IMR-90 (cell line): Measurements from ENCODE around the gene TNS1. TPM values are rescaled to one million over a fixed set of nuclear protein-coding genes. Genes with fewer than 3 reads are reported as not detected.
A peak's percentile ranks its signal among the peaks of the same experiment; 100 is the strongest.

Experiments used
- ATAC-seq: fragments of 200-7000 bp; cut with Tn5 transposase; 2 replicates; pipeline ENCODE4 v1.9.1; 2020; ENCODE audit warnings: low read depth, mild to moderate bottlenecking, moderate library complexity
- BruUV-seq: library from RNA; stranded (reverse); fragments of 400-500 nt; replicated peaks from 2 replicates; lab custom pipeline; 2021; lab: Mats Ljungman, UMichigan
- CTCF ChIA-PET: fragments of 300-600 bp; formaldehyde crosslinking; extraction: SDS; loops from one replicate; lab custom pipeline; 2021; ENCODE audit warnings: antibody characterized with exemption; lab: Yijun Ruan, JAX
- POLR2A ChIA-PET: fragments of 300-600 bp; sonication (Branson Sonifier 250); formaldehyde crosslinking; loops from one replicate; lab custom pipeline; 2022; ENCODE audit warnings: antibody characterized with exemption; ENCODE audit not compliant: unreplicated experiment; lab: Charles Lee
- DNase-seq: peaks from one replicate; pipeline ENCODE4 v3.0.0; 2013
- H2AFZ ChIP-seq: replicated peaks from 2 replicates; pipeline ENCODE3; 2013; ENCODE audit warnings: low read length, mild to moderate bottlenecking; ENCODE audit not compliant: poor library complexity
- H2AK5ac ChIP-seq: 2 replicates; pipeline ENCODE4 v1.6.1; 2013; ENCODE audit warnings: low read depth, low read length, inconsistent platforms
- H2AK9ac ChIP-seq: replicated peaks from 2 replicates; pipeline ENCODE3; 2013; ENCODE audit warnings: mild to moderate bottlenecking, low read depth, low read length, moderate library complexity; ENCODE audit not compliant: poor library complexity
- H2BK120ac ChIP-seq: 2 replicates; pipeline ENCODE4 v1.6.1; 2013; ENCODE audit warnings: low read depth, low read length, inconsistent platforms
- H2BK15ac ChIP-seq: 3 replicates; pipeline ENCODE4 v1.6.1; 2013; ENCODE audit warnings: low read depth, low read length, inconsistent platforms
- H2BK20ac ChIP-seq: 2 replicates; pipeline ENCODE4 v1.6.1; 2013; ENCODE audit warnings: low read depth, mild to moderate bottlenecking, inconsistent platforms, low read length, moderate library complexity
- H2BK5ac ChIP-seq: 2 replicates; pipeline ENCODE4 v1.6.1; 2013; ENCODE audit warnings: mild to moderate bottlenecking, low read depth, low read length, inconsistent platforms; ENCODE audit not compliant: poor library complexity, severe bottlenecking
- H3K14ac ChIP-seq: replicated peaks from 2 replicates; pipeline ENCODE4 v1.6.1; 2013; ENCODE audit warnings: low read depth, low read length, inconsistent platforms
- H3K18ac ChIP-seq: 2 replicates; pipeline ENCODE4 v1.6.1; 2013; ENCODE audit warnings: low read depth, low read length, control low read depth
- H3K23ac ChIP-seq: 2 replicates; pipeline ENCODE4 v1.6.1; 2013; ENCODE audit warnings: low read depth, low read length, inconsistent platforms
- H3K27ac ChIP-seq: 2 replicates; pipeline ENCODE4 v1.5.1; 2013; ENCODE audit warnings: mild to moderate bottlenecking, control low read depth, low read length; ENCODE audit not compliant: insufficient read depth
- H3K27me3 ChIP-seq: 2 replicates; pipeline ENCODE4 v1.6.1; 2013; ENCODE audit warnings: low read length; ENCODE audit not compliant: control insufficient read depth, insufficient read depth
- H3K36me3 ChIP-seq: 2 replicates; pipeline ENCODE4 v1.6.1; 2013; ENCODE audit warnings: low read length, mixed read lengths; ENCODE audit not compliant: control insufficient read depth, insufficient read depth
- H3K4ac ChIP-seq: 2 replicates; pipeline ENCODE4 v1.6.1; 2013; ENCODE audit warnings: low read depth, low read length, inconsistent platforms
- H3K4me1 ChIP-seq: 2 replicates; pipeline ENCODE4 v1.6.1; 2013; ENCODE audit warnings: low read length, mixed read lengths; ENCODE audit not compliant: control insufficient read depth, insufficient read depth
- H3K4me2 ChIP-seq: 2 replicates; pipeline ENCODE4 v1.6.1; 2013; ENCODE audit warnings: low read depth, mild to moderate bottlenecking, control low read depth, low read length, moderate library complexity
- H3K4me3 ChIP-seq: 2 replicates; pipeline ENCODE4 v1.5.1; 2013; ENCODE audit warnings: low read depth, mild to moderate bottlenecking, control low read depth, low read length, moderate library complexity; ENCODE audit not compliant: insufficient read depth
- H3K56ac ChIP-seq: 2 replicates; pipeline ENCODE4 v1.6.1; 2013; ENCODE audit warnings: low read length, inconsistent platforms; ENCODE audit not compliant: insufficient read depth; ENCODE audit errors: extremely low read depth
- H3K79me1 ChIP-seq, 2 experiments: 2 replicates each; pipeline ENCODE4 v1.6.1; 2013; ENCODE audit warnings: low read length in 2 of 2, inconsistent platforms in 1 of 2, low read depth in 1 of 2
- H3K9ac ChIP-seq: 2 replicates; pipeline ENCODE4 v1.6.1; 2013; ENCODE audit warnings: low read depth, low read length, control low read depth
- H3K9me1 ChIP-seq: 2 replicates; pipeline ENCODE4 v1.6.1; 2013; ENCODE audit warnings: low read length, inconsistent platforms; ENCODE audit not compliant: insufficient read depth
- H3K9me3 ChIP-seq: 2 replicates; pipeline ENCODE4 v1.6.1; 2013; ENCODE audit warnings: low read length; ENCODE audit not compliant: control insufficient read depth, insufficient read depth
- H4K20me1 ChIP-seq: 2 replicates; pipeline ENCODE4 v1.6.1; 2013; ENCODE audit warnings: low read length, inconsistent platforms; ENCODE audit not compliant: insufficient read depth
- H4K5ac ChIP-seq: 2 replicates; pipeline ENCODE4 v1.6.1; 2013; ENCODE audit warnings: mild to moderate bottlenecking, low read depth, low read length, control low read depth
- H4K8ac ChIP-seq, 2 experiments: 2 replicates each; pipeline ENCODE4 v1.6.1; 2013; ENCODE audit warnings: low read depth in 2 of 2, low read length in 2 of 2, control low read depth in 1 of 2, inconsistent platforms in 1 of 2
- H4K91ac ChIP-seq: 2 replicates; pipeline ENCODE4 v1.6.1; 2013; ENCODE audit warnings: low read depth, low read length, inconsistent platforms; ENCODE audit not compliant: insufficient read depth
- CEBPB ChIP-seq: IDR thresholded peaks from 2 replicates; pipeline ENCODE4 v1.6.1; 2012; ENCODE audit warnings: low read depth, low read length, improper control_type of control experiment
- ELK1 ChIP-seq: fragments of 150-350 bp; IDR thresholded peaks from 2 replicates; pipeline ENCODE4 v1.6.1; 2016; ENCODE audit warnings: low read depth, mild to moderate bottlenecking, low read length, moderate library complexity, borderline replicate concordance
- NFE2L2 ChIP-seq: fragments of 150-350 bp; IDR thresholded peaks from 2 replicates; pipeline ENCODE4 v1.6.1; 2016; ENCODE audit warnings: low read depth, mild to moderate bottlenecking, low read length
- SMC3 ChIP-seq: fragments of 150-350 bp; IDR thresholded peaks from 2 replicates; pipeline ENCODE4 v1.6.1; 2016; ENCODE audit warnings: low read depth, mild to moderate bottlenecking, antibody characterized with exemption, low read length, moderate library complexity
- WGBS, 2 experiments: methylation state at CpG; one replicate each; pipeline versions ENCODE4 v1.1.5 to v1.1.7; 2013; ENCODE audit warnings: missing lambda C conversion rate in 2 of 2; ENCODE audit not compliant: insufficient read length in 1 of 2; ENCODE audit errors: extremely low coverage in 2 of 2; 5-methylcytosine and 5-hydroxymethylcytosine counted together
- dilution Hi-C: fragments of 300-500 bp; cut with HindIII; formaldehyde crosslinking; loops from one replicate; pipeline ENCODE4 v1.14.3; 2018; ENCODE audit warnings: low sequenced_read_pairs; ENCODE audit not compliant: unreplicated experiment
- in situ Hi-C: fragments of 300-500 bp; cut with MboI; formaldehyde crosslinking; loops from 3 replicates; pipeline ENCODE4 v1.14.3; 2019; ENCODE audit warnings: low sequenced_read_pairs, inconsistent platforms, mixed read lengths
- intact Hi-C: fragments of 100-400 bp; cut with micrococcal nuclease; formaldehyde crosslinking; loops from 2 replicates; pipeline ENCODE4 v1.10.0; 2022
- polyA plus RNA-seq, 3 experiments: library from polyadenylated mRNA; depleted of rRNA; stranded (reverse); fragments of >200 nt; gene quantifications; 2 replicates each; pipeline ENCODE4 v1.2.3, GENCODE V29; 2012; ENCODE audit warnings: low replicate concordance in 1 of 3
- total RNA-seq: library from RNA; depleted of rRNA; stranded (reverse); fragments of >200 nt; gene quantifications from 2 replicates; pipeline ENCODE4 v1.2.3, GENCODE V29; 2012

Gene TNS1
- total and polyA plus RNA-seq, 2 of the 4 experiments (the other 2 are of a cell fraction): 41.1 to 45.2 TPM

GRCh38 chr2:217829420-217829819 lies 173.4 kb downstream of the TNS1 start:
- no peak overlapping the region for H3K18ac ChIP-seq
- BruUV-seq: no TSS peak
- H3K36me3 ChIP-seq: peaks cover 60% of the 10 kb centered on the region
- DNase-seq: no peak
- no peak overlapping the region for H3K4me3 ChIP-seq
- H4K91ac ChIP-seq: no peak overlapping the region
- H2AK9ac ChIP-seq: peak overlapping the region; percentile 9
- H2BK20ac ChIP-seq: no peak overlapping the region
- no peak overlapping the region for H3K27ac ChIP-seq
- H3K79me1 ChIP-seq: peaks cover 21 to 27% of the 10 kb centered on the region in 2 experiments
- H3K9me3 ChIP-seq: no peaks in the 10 kb centered on the region
- no peak overlapping the region for H2BK5ac ChIP-seq
- no peak overlapping the region for H3K14ac ChIP-seq
- ATAC-seq: no peak
- TF ChIP-seq ELK1: no peak
- no peak for TF ChIP-seq SMC3
- TF ChIP-seq CEBPB: no peak
- no peak for TF ChIP-seq NFE2L2
- H4K8ac ChIP-seq: no peak overlapping the region
- no peak overlapping the region for H3K4me2 ChIP-seq
- CTCF ChIA-PET: no interaction called here
- H4K5ac ChIP-seq: no peak overlapping the region
- no peak overlapping the region for H3K4ac ChIP-seq
- no peak overlapping the region for H3K9ac ChIP-seq
- H2BK15ac ChIP-seq: no peak overlapping the region
- peaks cover 12% of the 10 kb centered on the region for H4K20me1 ChIP-seq
- H3K9me1 ChIP-seq: peaks cover 1% of the 10 kb centered on the region; the same call in 1 of the 2 replicates
- no peaks in the 10 kb centered on the region for H3K27me3 ChIP-seq
- intact Hi-C loops: no loop called here
- H3K56ac ChIP-seq: no peak overlapping the region
- no peak overlapping the region for H2AFZ ChIP-seq
- no peak overlapping the region for H3K23ac ChIP-seq
- no peak overlapping the region for H2BK120ac ChIP-seq
- peaks cover 2% of the 10 kb centered on the region; the same call in 1 of the 2 replicates for H3K4me1 ChIP-seq
- in situ Hi-C loops: no loop called here
- POLR2A ChIA-PET: interaction anchor here (0.7 kb wide), 1 partner anchor 8 kb away, joined by 4 read pairs; no protein-coding TSS in a partner anchor
- dilution Hi-C loops: no loop called here
- 100% methylated on average over 2 of the region's 8 CpGs; no CpG with 5 or more reads in 1 of the 2 experiments for WGBS, 2 experiments
- H2AK5ac ChIP-seq: no peak overlapping the region
